GM19395 (cell line): ENCODE measurements around the gene KRTAP10-1.
"Not testable (repeated sequence)": the region's sequence is repeated elsewhere in the genome, so short reads cannot be mapped to it uniquely, and the experiment has no call there.

ENCODE experiments used
- ATAC-seq: cut with Tn5 transposase; IDR thresholded peaks from one replicate; pipeline ENCODE4 v1.9.1; 2021; ENCODE audit warnings: mild to moderate bottlenecking, moderate library complexity; ENCODE audit not compliant: unreplicated experiment

Gene KRTAP10-1, protein sequence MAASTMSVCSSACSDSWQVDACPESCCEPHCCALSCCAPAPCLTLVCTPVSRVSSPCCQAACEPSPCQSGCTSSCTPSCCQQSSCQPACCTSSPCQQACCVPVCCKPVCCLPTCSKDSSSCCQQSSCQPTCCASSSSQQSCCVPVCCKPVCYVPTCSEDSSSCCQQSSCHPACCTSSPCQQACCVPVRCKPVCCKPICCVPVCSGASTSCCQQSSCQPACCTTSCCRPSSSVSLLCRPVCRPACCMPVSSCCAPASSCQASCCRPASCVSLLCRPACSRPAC

DNA sequence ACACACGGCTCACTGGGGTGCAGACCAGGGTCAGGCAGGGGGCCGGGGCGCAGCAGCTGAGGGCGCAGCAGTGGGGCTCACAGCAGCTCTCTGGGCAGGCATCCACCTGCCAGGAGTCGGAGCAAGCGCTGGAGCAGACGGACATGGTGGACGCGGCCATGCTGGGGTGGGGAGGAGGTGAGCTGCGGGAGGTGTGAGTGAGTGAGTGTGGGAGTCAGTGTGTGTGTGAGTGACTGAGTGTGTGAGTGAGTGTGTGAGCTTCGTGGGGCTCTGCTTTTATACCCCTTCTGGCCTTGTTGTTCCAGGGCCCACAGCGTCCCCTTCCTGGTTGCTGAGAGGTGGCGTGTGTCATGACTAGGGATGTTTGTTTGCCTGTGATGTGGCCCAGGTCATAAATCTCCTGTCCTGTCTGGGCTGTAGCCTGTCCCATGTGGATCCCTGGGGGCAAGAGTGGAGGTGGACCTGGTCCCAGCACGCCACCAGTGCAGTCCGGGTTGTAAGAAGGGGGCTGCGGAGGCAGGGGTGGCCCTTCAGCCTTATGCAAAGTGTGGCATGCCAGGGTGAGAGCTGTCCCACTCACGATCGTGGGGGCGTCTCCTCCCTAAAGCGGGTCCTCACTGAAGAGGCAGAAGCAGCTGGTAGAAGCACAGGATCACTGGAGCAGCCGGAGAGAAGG lies at the start of gene KRTAP10-1:
Gene KRTAP10-1, minus strand, starts transcription at position 205 of the 676 bp plus-strand sequence. Its CDS starts 45 bp downstream, at position 160.
- ATAC-seq, result no peak

DNA sequence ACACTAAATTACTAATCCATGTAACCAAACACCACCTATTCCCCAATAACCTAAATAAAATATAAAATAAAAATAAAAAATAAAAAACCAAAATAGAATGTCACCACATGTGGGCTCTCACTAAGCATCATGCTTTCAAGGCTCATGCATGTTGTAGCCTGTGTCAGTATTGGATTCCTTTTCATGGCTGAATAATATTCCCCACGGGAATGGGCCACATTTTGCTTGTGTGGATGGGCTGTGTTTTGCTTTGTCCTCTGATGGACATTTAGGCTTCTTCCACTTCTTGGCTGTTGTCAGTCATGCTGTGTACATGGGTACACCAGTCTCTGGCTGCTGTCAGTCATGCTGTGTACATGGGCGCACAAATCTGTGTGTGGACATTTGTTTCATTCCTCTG lies 49.1 kb upstream of the KRTAP10-1 start:
- ATAC-seq, result no peak

DNA sequence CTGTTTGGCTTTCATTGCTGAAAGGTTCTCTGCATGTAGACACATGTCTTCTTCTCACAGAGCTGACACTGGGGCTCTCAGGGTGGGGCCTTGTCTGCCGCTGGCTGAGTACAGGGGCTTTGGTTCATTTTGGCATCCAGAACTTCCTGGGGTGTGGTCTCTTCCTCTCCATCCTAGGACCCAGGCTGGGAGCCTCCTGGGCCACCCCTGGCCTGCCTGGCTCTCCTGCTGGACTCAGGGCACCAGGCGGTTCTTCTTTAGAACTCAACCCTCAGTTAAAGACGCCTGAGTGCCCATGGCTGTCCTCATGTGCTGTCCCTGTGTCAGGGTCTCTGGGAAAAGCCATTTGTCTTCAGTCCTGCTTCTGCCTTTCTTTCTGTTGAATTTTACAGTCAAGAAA lies 45.9 kb upstream of the KRTAP10-1 start:
- no peak for ATAC-seq

DNA sequence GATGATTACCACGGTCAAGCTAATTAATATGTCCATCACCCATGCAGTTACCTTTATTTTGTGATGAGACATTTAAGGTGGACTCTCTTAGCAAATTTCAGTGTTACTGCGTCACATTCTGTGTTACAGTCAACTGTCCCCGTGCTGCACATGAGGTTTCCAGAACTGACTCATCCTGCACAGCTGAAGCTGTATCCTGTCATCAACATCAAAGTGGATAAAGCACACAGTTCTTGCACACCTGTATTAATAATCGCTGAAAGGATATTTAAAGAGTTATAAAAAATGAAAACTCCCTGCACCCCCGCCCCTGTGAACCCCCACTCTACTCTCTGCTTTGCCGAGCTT lies 43.8 kb upstream of the KRTAP10-1 start:
- ATAC-seq, result no peak

GRCh38 chr21:44583089-44583799 lies 43.2 kb upstream of the KRTAP10-1 start:
- ATAC-seq, result no peak

- no peak for ATAC-seq
Measured at GRCh38 chr21:44582055-44582454, 42.1 kb upstream of the KRTAP10-1 start.

DNA sequence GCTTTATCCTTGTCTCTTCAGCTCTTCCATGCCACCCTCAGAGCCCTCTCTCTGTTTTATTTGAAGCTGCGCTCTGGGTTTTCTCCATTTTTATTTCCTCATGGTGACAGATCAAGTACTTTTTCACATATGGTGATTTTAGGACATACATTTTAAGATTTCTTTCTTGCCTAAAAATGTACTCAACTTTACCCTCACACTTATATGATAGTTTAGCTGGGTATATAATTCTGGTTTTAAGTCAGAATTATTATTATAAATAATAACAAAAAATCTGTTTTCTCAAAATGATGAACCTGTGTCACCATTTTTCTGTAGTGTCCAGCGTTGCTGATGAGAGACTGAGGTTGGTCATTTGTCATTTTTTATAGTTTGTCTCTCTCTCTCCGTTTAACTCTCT lies 41.2 kb upstream of the KRTAP10-1 start:
- ATAC-seq, result no peak

DNA sequence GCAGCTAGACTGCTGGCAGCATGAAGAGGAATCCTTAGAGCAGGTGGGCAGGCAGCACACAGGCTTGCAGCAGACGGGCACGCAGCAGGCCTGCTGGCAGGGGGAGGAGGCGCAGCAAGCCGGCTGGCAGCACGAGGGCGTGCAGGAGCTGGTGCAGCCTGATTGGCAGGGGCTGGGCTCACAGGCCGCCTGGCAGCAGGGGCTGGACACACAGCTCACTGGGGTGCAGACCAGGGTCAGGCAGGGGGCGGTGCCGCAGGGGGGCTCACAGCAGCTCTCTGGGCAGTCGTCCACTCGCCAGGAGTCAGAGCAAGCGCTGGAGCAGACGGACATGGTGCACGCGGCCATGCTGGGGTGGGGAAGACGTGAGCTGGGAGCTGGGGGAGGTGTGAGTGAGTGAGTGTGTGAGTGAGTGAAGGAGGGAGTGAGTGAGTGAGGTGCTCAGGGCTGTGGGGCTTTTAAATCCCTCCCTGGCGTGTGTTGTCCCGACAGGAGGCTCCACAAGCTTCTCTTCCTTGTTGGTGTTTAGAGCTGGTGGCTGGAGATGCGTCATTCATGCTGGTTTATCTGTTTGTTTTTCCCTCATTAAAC lies 40.3 kb upstream of the KRTAP10-1 start, which contains the start of gene KRTAP10-5:
Gene KRTAP10-5, minus strand, starts transcription at position 374 of the 591 bp plus-strand sequence. Its CDS starts 26 bp downstream, at position 348.
- ATAC-seq, result not testable (repeated sequence)

- ATAC-seq, result no peak
Measured at GRCh38 chr21:44579833-44580144, 39.8 kb upstream of the KRTAP10-1 start.

- ATAC-seq, result no peak
Measured at GRCh38 chr21:44579056-44579832, 39.2 kb upstream of the KRTAP10-1 start.

GRCh38 chr21:44578371-44579055 lies 38.5 kb upstream of the KRTAP10-1 start:
- ATAC-seq, result no peak

DNA sequence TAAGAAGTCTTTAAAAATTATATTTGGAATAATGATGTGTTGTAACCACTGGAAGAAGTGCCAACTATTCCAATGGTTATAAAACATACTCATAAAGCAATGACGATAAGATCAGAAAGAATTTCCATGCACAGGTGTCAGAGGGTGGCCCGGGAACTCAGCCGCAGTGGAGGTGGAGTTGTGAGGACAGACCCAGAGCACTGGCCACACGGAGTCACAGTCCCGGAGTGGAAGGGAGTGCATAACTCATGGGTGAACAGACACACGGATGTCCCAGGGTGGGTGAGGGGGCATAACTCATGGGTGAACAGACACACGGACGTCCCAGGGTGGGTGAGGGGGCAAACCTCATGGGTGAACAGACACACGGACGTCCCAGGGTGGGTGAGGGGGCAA lies 36.0 kb upstream of the KRTAP10-1 start:
- ATAC-seq, result no peak

- ATAC-seq, result no peak
Measured at GRCh38 chr21:44575307-44576024, 35.5 kb upstream of the KRTAP10-1 start.

DNA sequence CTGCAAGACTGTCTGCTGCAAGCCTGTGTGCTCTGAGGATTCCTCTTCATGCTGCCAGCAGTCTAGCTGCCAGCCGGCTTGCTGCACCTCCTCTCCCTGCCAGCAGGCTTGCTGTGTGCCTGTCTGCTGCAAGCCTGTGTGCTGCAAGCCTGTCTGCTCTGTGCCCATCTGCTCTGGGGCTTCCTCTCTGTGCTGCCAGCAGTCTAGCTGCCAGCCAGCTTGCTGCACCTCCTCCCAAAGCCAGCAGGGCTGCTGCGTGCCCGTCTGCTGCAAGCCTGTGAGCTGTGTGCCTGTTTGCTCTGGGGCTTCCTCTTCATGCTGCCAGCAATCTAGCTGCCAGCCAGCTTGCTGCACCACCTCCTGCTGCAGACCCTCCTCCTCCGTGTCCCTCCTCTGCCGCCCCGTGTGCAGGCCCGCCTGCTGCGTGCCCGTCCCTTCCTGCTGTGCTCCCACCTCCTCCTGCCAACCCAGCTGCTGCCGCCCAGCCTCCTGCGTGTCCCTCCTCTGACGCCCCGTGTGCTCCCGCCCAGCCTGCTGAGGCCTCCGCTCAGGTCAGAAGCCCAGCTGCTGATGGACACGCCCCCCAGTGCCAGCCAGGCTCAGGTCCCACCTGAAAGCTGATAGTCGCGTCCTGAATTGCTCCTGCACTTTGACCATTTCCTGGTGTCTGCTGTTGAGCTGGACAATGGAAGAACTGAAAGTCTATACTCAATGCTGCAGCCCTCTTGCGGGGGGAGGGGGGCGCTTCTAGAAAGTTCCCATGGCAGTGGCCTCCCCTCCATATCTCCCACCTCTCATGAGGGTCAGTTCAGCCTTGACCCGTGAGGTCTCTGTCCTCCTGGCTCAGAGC lies 34.7 kb upstream of the KRTAP10-1 start:
- ATAC-seq, result no peak

GRCh38 chr21:44573630-44574456 lies 33.8 kb upstream of the KRTAP10-1 start, which contains the start of gene KRTAP10-4:
Gene KRTAP10-4, plus strand, starts transcription at chr21:44573729. Its CDS starts 30 bp downstream, at chr21:44573759.
- not testable (repeated sequence) for ATAC-seq

DNA sequence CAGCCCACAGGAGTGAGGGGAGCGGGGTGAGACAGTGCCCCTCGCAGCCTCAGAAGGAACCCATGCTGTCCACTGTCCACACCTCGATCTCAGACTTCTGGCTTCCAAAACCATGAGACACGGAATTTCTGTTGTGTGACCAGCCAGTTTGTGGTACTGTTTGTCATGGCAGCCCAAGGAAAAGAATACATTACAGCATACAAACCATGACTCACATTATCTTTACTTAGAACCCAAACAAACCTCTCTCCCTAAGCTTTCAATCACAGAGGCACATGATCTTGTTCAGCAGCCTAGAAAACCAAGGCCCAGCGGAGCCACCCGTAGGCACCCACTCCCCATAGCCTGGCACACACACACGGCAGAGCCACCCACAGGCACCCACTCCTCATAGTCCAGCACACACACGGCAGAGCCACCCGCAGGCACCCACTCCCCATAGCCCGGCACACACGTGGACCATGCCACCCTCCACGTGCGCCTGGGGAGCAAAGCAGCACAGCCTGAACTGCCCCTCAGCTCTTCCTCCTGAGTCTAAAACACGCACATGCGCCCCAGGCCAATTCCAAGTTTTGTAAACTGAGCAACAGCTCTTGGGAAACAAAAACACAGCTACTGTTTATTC lies 33.1 kb upstream of the KRTAP10-1 start:
- no peak for ATAC-seq
